Measurements from ENCODE around the gene KCNK10. TPM values are rescaled to one million over a fixed set of nuclear protein-coding genes. Genes with fewer than 3 reads are reported as not detected.

The KCNK10 gene
- polyA plus RNA-seq, 6 donors from 2014 or later: not detected

DNA sequence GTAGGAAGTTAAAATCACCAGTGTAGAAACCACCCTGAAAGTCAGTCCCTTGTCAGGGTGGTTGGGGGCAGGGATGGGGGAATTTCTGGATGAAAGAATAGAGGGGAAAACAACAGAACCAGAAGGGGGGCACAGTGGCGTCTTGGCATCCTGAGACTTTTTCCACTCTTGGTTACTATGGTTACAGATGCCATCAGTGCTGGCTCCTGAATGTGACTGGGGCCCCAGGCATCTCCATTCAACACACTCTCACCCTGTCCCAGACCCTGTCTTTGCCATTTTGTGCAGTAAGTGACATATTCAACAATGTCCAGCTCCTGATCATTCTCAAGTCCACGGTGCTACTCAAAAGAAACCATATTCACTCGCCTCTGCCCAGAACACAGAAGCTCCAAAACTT lies 11.3 kb downstream of the KCNK10 start:
- Mint-ChIP-seq H3K27me3 (peaks cover 8 to 18% (median 12%) of the 10 kb centered on the region in 3 donors), H3K36me3 (no peaks in the 10 kb centered on the region), H3K4me3 (no peak overlapping the region), H3K9me3 (peaks cover 0 to 16% (median 6%) of the 10 kb centered on the region in 7 donors), H3K4me1 (no peaks in the 10 kb centered on the region), H3K27ac (no peak overlapping the region)
- no peak for ATAC-seq (ENCODE audit: low read depth in 2 of 2)
- no peak for DNase-seq

DNA sequence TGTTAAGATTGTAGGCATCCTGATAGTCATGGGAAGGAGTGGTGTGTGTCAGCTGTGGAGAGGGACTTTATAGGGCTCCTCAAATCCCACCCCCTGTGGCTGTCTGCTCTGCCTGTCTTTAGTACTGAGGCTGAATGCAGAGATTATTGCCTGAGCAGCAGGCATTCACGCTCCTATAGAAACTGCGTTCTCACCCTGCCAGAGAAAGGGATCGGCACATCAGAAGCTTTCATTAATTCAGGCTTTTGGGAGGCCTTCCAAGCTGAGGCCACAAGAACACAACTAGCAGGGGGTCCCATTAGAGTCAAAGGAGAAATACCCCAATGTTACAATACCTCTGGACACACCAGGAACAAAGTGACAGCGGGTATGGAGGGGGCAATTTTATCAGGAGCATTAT lies 12.6 kb downstream of the KCNK10 start:
- Mint-ChIP-seq H3K4me1 (no peaks in the 10 kb centered on the region), H3K9me3 (peaks cover 0 to 16% (median 6%) of the 10 kb centered on the region in 7 donors), H3K36me3 (no peaks in the 10 kb centered on the region), H3K27me3 (peaks cover 7 to 12% (median 8%) of the 10 kb centered on the region in 3 donors), H3K27ac (no peak overlapping the region), H3K4me3 (no peak overlapping the region)
- ATAC-seq (ENCODE audit: low read depth in 2 of 2) (no peak), DNase-seq (no peak)

DNA sequence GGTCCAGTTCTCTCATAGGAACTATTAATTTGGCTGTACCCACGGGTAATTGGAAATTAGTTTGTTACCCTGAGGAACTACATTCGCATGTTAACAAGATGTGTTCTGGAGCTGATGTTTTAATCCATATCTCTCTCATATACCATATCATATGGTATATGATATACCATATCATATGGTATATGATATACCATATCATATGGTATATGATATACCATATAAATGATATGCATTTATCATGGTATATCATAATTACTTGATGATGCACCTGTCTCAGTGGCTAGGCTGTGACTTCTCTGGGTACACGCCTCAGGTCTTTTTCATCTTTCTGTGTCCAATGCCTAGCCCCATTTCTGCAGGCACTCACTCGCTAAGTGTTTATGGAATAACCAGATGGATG lies 13.0 kb downstream of the KCNK10 start:
- H3K27me3 Mint-ChIP-seq: peaks cover 8 to 16% (median 10%) of the 10 kb centered on the region in 3 donors
- no peak overlapping the region for H3K27ac Mint-ChIP-seq
- no peaks in the 10 kb centered on the region for H3K4me1 Mint-ChIP-seq
- no peaks in the 10 kb centered on the region for H3K36me3 Mint-ChIP-seq
- H3K4me3 Mint-ChIP-seq: no peak overlapping the region
- DNase-seq: no peak
- no peak for ATAC-seq (ENCODE audit: low read depth in 2 of 2)
- H3K9me3 Mint-ChIP-seq: peaks cover 0 to 16% (median 6%) of the 10 kb centered on the region in 7 donors

DNA sequence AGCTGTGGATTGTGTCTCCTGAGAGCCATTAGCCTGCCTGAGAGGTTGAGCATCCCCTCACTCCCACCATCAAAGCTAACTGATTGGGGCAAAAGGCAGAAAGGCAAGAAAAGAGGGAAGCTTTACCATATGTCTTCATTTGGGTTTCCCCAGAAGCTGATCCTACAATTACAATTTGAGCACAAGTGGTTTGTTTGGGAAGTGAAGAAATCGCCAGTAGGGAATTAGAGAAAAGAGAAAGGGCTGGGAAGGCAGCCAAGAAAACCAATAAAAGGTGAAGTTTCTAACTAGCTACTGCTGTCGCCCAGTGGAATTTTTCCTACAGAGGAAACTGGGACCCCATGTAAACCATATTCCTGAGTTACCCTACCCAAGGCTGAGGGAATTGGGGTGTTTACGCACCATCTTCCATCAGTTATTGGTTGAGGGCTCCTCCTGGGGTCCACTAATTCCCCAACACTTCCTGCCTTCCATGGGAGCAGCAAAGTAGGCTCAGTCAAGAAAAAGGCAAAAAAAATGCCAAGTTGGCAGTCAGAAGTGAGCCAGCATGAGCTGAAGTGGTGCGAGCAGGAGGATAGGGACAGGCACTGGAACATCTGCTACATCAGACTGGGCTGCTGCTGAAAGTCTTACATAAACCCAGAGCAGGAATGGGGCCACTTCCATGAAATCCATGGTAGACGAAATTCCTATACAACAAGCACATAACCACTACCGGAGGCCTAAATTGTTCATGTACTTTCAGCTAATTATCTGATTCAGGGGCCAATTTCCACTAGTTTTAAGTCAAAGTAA lies 17.3 kb downstream of the KCNK10 start:
- no peak for DNase-seq
- H3K4me3 Mint-ChIP-seq: no peak overlapping the region
- peaks cover 21 to 32% (median 23%) of the 10 kb centered on the region in 3 donors for H3K27me3 Mint-ChIP-seq
- no peak overlapping the region for H3K27ac Mint-ChIP-seq
- peaks cover 0 to 2% (median 0%) of the 10 kb centered on the region in 3 donors for H3K4me1 Mint-ChIP-seq
- peaks cover 0 to 11% of the 10 kb centered on the region in 2 donors for H3K36me3 Mint-ChIP-seq
- H3K9me3 Mint-ChIP-seq: peaks cover 0 to 5% (median 0%) of the 10 kb centered on the region in 7 donors
- no peak for ATAC-seq (ENCODE audit: low read depth in 2 of 2)

DNA sequence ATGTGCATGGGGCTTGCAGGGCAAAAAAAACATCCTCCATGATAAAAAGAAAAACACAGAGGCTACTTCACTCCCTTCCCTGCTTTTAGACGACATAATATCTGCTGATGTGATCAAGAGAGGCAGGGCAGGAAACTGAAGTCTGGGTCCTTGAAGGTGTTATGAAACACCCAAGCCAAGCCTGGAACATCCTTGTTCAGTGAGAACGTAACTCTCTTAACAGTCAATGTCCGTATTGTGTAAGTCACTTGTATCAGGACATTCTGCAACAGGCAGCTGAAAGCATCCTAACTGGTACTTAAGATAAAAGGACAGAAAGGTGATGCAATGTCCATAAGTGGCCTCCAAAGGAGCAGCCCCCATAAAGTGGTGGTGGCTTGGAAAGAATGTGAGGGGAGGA lies 20.0 kb downstream of the KCNK10 start:
- peaks cover 23 to 41% (median 24%) of the 10 kb centered on the region in 3 donors for H3K27me3 Mint-ChIP-seq
- no peak overlapping the region for H3K4me3 Mint-ChIP-seq
- no peak for ATAC-seq (ENCODE audit: low read depth in 2 of 2)
- H3K36me3 Mint-ChIP-seq: peaks cover 0 to 11% of the 10 kb centered on the region in 2 donors
- H3K27ac Mint-ChIP-seq: peak overlapping the region in 1 of 6 donors; percentile 39
- H3K9me3 Mint-ChIP-seq: peaks cover 0 to 5% (median 0%) of the 10 kb centered on the region in 7 donors
- peaks cover 7 to 15% (median 11%) of the 10 kb centered on the region in 3 donors for H3K4me1 Mint-ChIP-seq
- DNase-seq: no peak

DNA sequence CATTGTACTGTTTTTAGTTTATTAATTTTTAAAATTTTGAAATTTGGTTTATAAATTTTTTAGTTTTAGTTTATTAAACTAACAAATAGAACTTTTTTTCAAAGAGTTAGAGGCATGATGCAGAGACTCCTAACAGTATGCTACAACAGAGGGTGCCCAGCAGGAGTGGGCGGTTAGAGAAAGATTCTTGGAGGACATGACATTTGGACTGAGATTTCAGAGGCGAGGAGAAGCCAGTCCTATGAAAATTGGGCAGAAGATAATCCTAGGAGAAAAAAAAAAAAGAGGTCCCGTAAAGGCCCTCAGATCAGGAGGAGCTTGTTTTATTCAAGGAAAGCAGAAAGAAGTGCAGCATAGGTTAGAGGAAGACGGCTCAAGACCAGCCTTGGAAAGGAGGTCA lies 21.7 kb downstream of the KCNK10 start:
- DNase-seq (no peak), ATAC-seq (ENCODE audit: low read depth in 2 of 2) (no peak)
- Mint-ChIP-seq H3K27me3 (peaks cover 23 to 34% (median 24%) of the 10 kb centered on the region in 3 donors), H3K9me3 (peaks cover 0 to 5% (median 0%) of the 10 kb centered on the region in 7 donors), H3K36me3 (peaks cover 0 to 11% of the 10 kb centered on the region in 2 donors), H3K4me1 (peaks cover 7 to 15% (median 11%) of the 10 kb centered on the region in 3 donors), H3K27ac (no peak overlapping the region), H3K4me3 (no peak overlapping the region)

DNA sequence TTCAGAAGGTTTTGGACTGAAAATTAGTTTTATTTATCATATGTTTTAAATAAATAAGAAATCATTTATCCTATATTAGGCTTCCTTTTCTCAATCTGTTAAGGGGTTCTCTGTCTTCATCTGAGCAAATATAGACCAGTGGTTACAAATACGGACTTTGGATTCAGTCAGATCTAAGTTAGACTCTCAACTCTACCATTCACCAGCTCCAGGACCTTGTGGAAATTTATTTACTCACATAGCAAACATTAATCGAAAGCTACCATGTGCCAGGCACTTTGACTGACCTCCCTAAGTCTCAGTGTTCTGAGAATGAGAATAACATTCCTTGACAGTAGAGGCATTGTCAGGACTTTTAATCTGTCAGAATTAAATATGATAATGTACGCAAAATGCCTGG lies 22.3 kb downstream of the KCNK10 start:
- Mint-ChIP-seq H3K4me1 (peaks cover 7 to 15% (median 11%) of the 10 kb centered on the region in 3 donors), H3K36me3 (peaks cover 0 to 11% of the 10 kb centered on the region in 2 donors), H3K9me3 (peaks cover 0 to 5% (median 0%) of the 10 kb centered on the region in 7 donors), H3K4me3 (no peak overlapping the region), H3K27me3 (peaks cover 23 to 34% (median 24%) of the 10 kb centered on the region in 3 donors), H3K27ac (no peak overlapping the region)
- ATAC-seq (ENCODE audit: low read depth in 2 of 2) (no peak), DNase-seq (no peak)

DNA sequence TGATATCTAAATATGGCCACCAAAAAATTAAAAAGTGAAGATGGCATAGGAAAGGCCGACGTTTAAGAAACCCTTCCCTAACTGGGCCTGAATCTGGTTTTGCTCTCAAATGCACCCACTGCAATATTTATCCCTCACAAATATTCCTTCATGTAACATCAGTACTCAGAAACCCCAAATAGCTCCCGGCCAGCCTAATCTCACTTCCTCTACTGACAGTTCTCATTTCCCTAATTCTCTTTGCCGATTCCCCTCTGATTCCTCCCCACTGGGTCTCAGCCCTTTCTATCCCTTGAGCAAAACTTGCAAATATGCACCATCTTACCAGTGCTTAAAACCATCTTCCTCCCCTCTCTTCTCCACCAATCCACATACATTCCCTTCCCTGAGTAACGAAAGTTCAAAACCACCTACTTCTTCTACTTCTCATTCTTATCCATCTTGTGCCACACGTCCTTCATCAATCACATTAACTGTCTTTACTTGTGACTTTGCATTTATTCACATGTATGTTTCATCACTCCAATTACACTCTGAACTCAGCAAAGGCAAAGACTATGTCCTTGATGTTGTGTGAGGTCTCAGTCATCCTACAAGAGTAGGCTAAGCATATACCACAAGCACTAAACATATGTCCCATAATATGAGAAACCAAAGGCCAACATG lies 23.1 kb downstream of the KCNK10 start:
- H3K27ac Mint-ChIP-seq: peak overlapping the region in 2 of 6 donors; percentile 25 to 35
- H3K27me3 Mint-ChIP-seq: peaks cover 19 to 28% (median 23%) of the 10 kb centered on the region in 3 donors
- peaks cover 0 to 11% of the 10 kb centered on the region in 2 donors for H3K36me3 Mint-ChIP-seq
- peak; percentile 16 for DNase-seq
- ATAC-seq (ENCODE audit: low read depth in 2 of 2): peak; percentile 70 to 78
- peaks cover 7 to 15% (median 11%) of the 10 kb centered on the region in 3 donors for H3K4me1 Mint-ChIP-seq
- no peak overlapping the region for H3K4me3 Mint-ChIP-seq
- H3K9me3 Mint-ChIP-seq: peaks cover 0 to 5% (median 0%) of the 10 kb centered on the region in 7 donors

DNA sequence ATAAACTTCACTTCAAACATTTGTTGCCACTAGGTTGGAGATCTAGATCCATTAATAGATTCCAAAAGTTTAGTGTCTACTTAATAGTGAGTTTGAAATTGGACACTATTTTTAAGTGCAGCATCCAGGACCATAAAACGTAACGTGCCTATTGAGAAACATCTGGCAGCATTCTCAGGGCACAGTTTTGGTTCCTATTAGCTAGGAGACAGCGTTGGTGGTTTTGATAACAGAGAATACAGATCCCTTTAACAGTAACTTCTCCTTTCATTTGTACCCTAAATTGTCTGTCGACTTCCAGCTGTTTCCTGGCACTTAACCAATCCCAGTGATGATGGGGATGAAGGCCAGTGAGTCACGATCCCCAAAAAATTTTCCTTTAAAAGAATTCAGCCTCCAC lies 25.8 kb downstream of the KCNK10 start:
- H3K27me3 Mint-ChIP-seq: peaks cover 20 to 30% (median 21%) of the 10 kb centered on the region in 3 donors
- peaks cover 7 to 15% (median 11%) of the 10 kb centered on the region in 3 donors for H3K4me1 Mint-ChIP-seq
- ATAC-seq (ENCODE audit: low read depth in 2 of 2) (no peak), DNase-seq (no peak)
- H3K4me3 Mint-ChIP-seq: no peak overlapping the region
- peaks cover 0 to 10% of the 10 kb centered on the region in 2 donors for H3K36me3 Mint-ChIP-seq
- peaks cover 0 to 3% (median 0%) of the 10 kb centered on the region in 7 donors for H3K9me3 Mint-ChIP-seq
- peak overlapping the region in 1 of 6 donors; percentile 40 for H3K27ac Mint-ChIP-seq

DNA sequence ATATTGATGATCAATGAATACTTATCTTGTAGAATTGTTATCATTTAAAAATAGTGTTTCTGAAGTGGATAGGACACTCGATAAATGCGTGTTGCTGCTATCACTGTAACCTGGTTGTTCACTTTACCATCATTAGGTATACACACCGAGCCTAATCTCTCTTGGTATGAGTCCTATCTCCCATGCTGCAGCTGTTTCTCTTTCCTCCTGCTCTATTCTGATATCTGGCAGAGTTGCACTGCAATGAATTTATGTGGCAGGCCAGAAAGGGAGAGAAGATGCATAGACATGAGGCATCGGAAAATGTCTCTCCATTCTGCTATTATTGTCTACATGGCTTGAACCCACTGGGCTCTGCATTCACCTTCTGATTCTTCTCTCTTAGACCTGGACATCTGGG lies 26.7 kb downstream of the KCNK10 start:
- peak overlapping the region in 1 of 6 donors; percentile 83 for H3K27ac Mint-ChIP-seq
- ATAC-seq (ENCODE audit: low read depth in 2 of 2): no peak
- H3K4me3 Mint-ChIP-seq: no peak overlapping the region
- no peak for DNase-seq
- peaks cover 0 to under 1% of the 10 kb centered on the region in 2 donors for H3K36me3 Mint-ChIP-seq
- no peaks in the 10 kb centered on the region for H3K9me3 Mint-ChIP-seq
- H3K4me1 Mint-ChIP-seq: peaks cover 7 to 14% (median 11%) of the 10 kb centered on the region in 3 donors
- H3K27me3 Mint-ChIP-seq: peaks cover 10 to 20% (median 15%) of the 10 kb centered on the region in 3 donors

DNA sequence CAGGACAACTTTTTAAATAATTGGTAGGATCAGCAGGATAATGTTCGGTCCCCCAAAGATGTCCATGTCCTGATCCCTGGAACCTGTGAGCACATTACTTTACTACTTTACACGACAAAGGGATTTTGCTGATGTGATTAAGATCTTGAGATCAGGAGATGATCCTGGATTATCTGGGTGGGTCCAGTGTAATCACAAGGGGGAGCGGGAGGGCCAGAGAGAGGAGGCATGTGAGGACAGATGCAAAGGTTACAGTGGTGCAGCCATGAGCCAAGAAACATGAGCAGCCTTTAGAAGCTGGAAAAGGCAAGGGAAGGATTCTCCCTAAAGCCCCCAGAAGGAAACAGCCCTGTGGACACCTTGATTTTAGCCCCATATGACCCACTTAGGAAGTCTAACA lies 33.1 kb downstream of the KCNK10 start:
- no peak for ATAC-seq (ENCODE audit: low read depth in 2 of 2)
- peaks cover 0 to 5% (median 0%) of the 10 kb centered on the region in 7 donors for H3K9me3 Mint-ChIP-seq
- H3K27me3 Mint-ChIP-seq: peaks cover 12 to 26% (median 21%) of the 10 kb centered on the region in 3 donors
- no peak overlapping the region for H3K27ac Mint-ChIP-seq
- no peak overlapping the region for H3K4me3 Mint-ChIP-seq
- DNase-seq: no peak
- H3K36me3 Mint-ChIP-seq: no peaks in the 10 kb centered on the region
- no peaks in the 10 kb centered on the region for H3K4me1 Mint-ChIP-seq

DNA sequence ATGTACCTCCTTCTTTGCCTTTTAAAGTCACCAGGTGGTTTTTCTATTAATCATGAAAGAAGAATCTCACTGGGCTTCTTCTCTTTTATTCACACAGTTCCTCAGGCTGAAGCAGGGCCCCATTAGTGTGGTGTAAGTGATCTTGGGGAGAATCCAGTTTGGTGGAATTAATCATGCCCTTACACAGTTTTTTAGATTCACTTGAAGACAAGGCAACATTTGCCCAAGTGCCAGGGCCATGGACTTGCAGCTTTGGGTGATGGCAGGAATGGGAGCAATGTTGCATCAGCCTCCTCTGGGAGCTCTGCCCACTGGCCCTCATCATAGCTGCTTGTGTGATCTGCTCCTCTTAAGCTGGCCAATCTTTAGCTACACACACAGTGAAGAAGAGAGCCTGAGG lies 33.8 kb downstream of the KCNK10 start:
- Mint-ChIP-seq H3K27ac (no peak overlapping the region), H3K36me3 (no peaks in the 10 kb centered on the region), H3K9me3 (peaks cover 0 to 5% (median 0%) of the 10 kb centered on the region in 7 donors), H3K4me1 (no peaks in the 10 kb centered on the region), H3K4me3 (no peak overlapping the region), H3K27me3 (peaks cover 16 to 26% (median 21%) of the 10 kb centered on the region in 3 donors)
- DNase-seq (no peak), ATAC-seq (ENCODE audit: low read depth in 2 of 2) (no peak)

DNA sequence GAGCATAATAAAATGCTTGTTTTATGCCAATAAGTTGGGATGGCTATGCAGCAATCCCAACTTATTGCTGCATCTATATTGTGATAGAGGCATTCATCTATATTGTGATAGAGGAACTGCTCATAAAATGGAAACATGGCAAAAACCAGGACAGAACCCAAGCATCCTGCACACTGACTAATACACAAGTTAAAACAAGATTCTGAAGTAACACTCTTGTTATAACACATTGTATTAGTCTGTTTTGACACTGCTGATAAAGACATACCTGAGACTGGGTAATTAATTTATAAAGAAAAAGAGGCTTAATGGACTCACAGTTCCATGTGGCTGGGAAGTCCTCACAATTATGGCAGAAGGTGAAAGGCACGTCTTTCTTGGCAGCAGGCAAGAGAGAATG lies 36.8 kb downstream of the KCNK10 start:
- no peaks in the 10 kb centered on the region for H3K4me1 Mint-ChIP-seq
- peaks cover 0 to 5% (median 0%) of the 10 kb centered on the region in 7 donors for H3K9me3 Mint-ChIP-seq
- no peaks in the 10 kb centered on the region for H3K36me3 Mint-ChIP-seq
- no peak overlapping the region for H3K27ac Mint-ChIP-seq
- peaks cover 10 to 14% (median 11%) of the 10 kb centered on the region in 3 donors for H3K27me3 Mint-ChIP-seq
- DNase-seq (no peak), ATAC-seq (ENCODE audit: low read depth in 2 of 2) (no peak)
- no peak overlapping the region for H3K4me3 Mint-ChIP-seq

Measured in naive B cell (primary cell).